ENCODE results near the gene ENKD1.

DNA sequence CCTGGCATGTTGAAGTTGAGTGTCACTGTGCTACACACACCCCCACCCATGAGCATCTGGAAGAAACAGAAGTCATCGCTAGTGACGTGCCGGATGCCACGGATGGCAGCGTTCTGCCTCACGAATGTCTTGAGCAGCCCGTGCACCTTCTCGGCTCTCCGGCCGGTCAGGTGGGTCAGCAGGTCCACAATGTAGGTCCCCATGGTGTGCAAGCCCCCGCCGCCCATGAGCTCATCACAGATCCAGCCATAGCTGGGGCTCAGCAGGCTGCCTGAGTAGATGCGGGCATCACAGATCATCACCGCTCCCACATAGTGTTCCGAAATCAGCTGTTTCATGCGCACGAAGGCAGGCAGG is 9.0 kb upstream of the ENKD1 start:
- TF ChIP-seq, protein P1, sequence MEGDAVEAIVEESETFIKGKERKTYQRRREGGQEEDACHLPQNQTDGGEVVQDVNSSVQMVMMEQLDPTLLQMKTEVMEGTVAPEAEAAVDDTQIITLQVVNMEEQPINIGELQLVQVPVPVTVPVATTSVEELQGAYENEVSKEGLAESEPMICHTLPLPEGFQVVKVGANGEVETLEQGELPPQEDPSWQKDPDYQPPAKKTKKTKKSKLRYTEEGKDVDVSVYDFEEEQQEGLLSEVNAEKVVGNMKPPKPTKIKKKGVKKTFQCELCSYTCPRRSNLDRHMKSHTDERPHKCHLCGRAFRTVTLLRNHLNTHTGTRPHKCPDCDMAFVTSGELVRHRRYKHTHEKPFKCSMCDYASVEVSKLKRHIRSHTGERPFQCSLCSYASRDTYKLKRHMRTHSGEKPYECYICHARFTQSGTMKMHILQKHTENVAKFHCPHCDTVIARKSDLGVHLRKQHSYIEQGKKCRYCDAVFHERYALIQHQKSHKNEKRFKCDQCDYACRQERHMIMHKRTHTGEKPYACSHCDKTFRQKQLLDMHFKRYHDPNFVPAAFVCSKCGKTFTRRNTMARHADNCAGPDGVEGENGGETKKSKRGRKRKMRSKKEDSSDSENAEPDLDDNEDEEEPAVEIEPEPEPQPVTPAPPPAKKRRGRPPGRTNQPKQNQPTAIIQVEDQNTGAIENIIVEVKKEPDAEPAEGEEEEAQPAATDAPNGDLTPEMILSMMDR (IDR thresholded peaks at IDR 0.05; ENCODE audit: poor library complexity), result no peak
- TF ChIP-seq EZH2 (IDR thresholded peaks at IDR 0.05; ENCODE audit: borderline replicate concordance), result no peak
